ENCODE data around the gene JAM3. TPM values are rescaled to one million over a fixed set of nuclear protein-coding genes. Genes with fewer than 3 reads are reported as not detected.

The JAM3 gene
- polyA plus RNA-seq, 1 donor = 15.7 TPM

DNA sequence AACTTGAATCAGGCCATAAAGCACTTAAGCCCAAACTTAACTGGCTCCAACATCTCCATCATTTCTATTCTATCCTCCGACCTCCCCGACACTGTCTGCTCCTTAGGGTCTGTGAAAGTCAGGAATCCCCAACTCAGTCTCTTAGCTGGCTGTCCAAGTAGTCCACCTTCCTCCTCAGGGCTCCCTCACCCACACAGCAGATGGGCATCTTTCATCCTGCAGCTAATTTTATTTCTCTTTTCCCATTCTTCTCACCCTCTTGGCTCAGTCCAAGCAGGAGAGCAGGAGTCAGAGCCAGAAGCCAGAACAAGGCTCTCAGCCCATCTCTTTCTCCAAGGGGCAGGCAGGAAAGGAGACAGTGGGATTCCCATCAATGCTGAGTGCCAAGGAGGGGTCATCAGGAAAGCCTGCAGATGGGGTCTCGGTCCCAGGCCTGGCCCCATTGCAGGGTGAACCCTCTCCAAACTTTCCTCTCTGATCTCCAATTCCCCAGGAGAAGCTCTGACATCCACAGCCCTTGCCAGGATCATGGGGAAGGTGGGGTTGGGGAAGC lies 40.4 kb upstream of the JAM3 start:
- DNase-seq = no peak
- H3K9me3 ChIP-seq (ENCODE audit: control insufficient read depth, low read depth, low read length) = no peaks in the 10 kb centered on the region
- peaks cover 4% of the 10 kb centered on the region for H3K4me1 ChIP-seq (ENCODE audit: control insufficient read depth, insufficient read depth, low read length)
- peaks cover 63% of the 10 kb centered on the region for H3K27me3 ChIP-seq (ENCODE audit: control insufficient read depth, insufficient read depth, low read length)
- whole genome bisulfite sequencing (ENCODE audit: insufficient coverage, low lambda C conversion rate) = no CpG with 5 or more reads among the region's 3 CpGs
- no peak overlapping the region for H3K4me3 ChIP-seq (ENCODE audit: low read length)
- H3K27ac ChIP-seq (ENCODE audit: low read length) = no peak overlapping the region
- no peaks in the 10 kb centered on the region for H3K36me3 ChIP-seq (ENCODE audit: control insufficient read depth, insufficient read depth, low read length)

DNA sequence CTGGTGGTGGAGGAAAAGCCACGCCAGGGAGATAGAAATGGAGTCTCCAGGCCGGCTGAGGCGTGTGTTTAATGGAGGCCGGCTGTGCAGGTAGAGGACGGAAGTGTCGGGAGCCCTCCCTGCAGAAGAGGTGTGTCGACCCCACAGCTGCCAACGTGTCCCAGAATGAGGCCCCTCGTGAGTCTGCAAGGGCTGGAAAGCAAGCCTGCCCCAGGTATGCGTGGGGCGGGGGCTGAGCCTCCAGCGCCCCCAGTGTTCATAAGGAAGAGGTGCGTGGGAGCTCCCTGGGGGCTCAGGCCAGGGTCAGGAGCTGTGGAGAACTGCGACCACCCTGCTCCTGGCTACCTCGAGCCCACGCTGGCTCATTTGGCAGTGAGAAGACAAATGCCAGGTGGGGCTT lies 38.0 kb upstream of the JAM3 start:
- no peak for DNase-seq
- no peak overlapping the region for H3K4me3 ChIP-seq (ENCODE audit: low read length)
- H3K27me3 ChIP-seq (ENCODE audit: control insufficient read depth, insufficient read depth, low read length) = peaks cover 60% of the 10 kb centered on the region
- no peaks in the 10 kb centered on the region for H3K9me3 ChIP-seq (ENCODE audit: control insufficient read depth, low read depth, low read length)
- no peak overlapping the region for H3K27ac ChIP-seq (ENCODE audit: low read length)
- no CpG with 5 or more reads among the region's 16 CpGs for whole genome bisulfite sequencing (ENCODE audit: insufficient coverage, low lambda C conversion rate)
- H3K4me1 ChIP-seq (ENCODE audit: control insufficient read depth, insufficient read depth, low read length) = peaks cover 11% of the 10 kb centered on the region
- H3K36me3 ChIP-seq (ENCODE audit: control insufficient read depth, insufficient read depth, low read length) = no peaks in the 10 kb centered on the region

DNA sequence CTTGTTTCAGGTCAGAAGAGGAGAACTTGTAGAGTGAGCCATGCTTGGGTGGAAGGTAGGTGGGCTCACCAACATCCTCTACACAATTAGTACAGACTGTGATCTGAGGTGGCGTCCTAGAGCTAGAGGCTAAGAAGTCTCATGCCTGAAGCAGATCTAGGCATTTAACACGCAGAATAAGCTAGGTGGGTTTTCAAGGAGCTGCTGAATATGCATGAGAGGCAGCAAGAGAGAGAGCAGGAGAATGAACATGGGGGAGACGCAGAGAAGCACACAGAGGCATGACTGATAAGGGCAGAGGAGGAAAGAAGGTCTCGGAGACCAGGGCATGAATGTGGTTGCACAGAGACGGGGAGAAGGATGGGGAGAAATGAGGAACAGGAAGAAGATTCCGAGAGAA lies 36.8 kb upstream of the JAM3 start:
- Histone ChIP-seq H3K4me1 (ENCODE audit: control insufficient read depth, insufficient read depth, low read length) (peaks cover 11% of the 10 kb centered on the region), H3K9me3 (ENCODE audit: control insufficient read depth, low read depth, low read length) (no peaks in the 10 kb centered on the region), H3K27me3 (ENCODE audit: control insufficient read depth, insufficient read depth, low read length) (peaks cover 48% of the 10 kb centered on the region), H3K4me3 (ENCODE audit: low read length) (no peak overlapping the region), H3K36me3 (ENCODE audit: control insufficient read depth, insufficient read depth, low read length) (no peaks in the 10 kb centered on the region), H3K27ac (ENCODE audit: low read length) (no peak overlapping the region)
- no peak for DNase-seq
- WGBS (ENCODE audit: insufficient coverage, low lambda C conversion rate) = 54% methylated on average over 2 of the region's 6 CpGs

DNA sequence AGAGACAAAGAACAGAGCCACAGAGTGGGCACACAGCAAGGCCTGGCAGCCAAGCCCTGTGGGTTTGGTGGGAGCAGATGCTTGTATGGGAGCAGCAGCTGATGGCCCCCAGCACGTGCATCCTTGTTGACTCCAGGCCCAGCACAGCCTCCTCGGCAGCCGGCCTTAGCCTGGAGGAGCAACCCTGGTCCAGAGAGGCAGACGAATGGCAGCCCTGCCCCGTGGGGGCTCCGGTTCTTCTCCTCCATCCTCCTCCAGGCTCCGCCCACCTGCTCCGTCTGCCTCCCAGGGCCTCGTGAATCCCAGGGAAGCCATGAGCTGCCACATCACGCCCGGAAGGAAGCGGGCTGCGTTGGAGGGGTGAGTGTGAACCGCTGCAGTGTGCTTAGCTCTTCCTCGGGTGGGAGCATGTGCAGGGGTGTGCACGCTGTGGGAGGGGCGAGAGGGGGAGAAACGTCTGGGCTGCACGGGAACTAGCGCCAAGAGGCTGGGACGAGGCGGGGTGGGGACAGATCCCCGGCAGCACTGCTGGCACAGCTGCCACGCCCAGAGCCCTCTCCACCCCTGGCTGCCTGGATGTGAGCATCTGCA lies 36.3 kb upstream of the JAM3 start:
- DNase-seq = peak in 1 of 2 donors; percentile 19
- Histone ChIP-seq H3K4me3 (ENCODE audit: low read length) (no peak overlapping the region), H3K27ac (ENCODE audit: low read length) (peak overlapping the region; percentile 67), H3K4me1 (ENCODE audit: control insufficient read depth, insufficient read depth, low read length) (peaks cover 14% of the 10 kb centered on the region), H3K27me3 (ENCODE audit: control insufficient read depth, insufficient read depth, low read length) (peaks cover 43% of the 10 kb centered on the region), H3K9me3 (ENCODE audit: control insufficient read depth, low read depth, low read length) (no peaks in the 10 kb centered on the region), H3K36me3 (ENCODE audit: control insufficient read depth, insufficient read depth, low read length) (no peaks in the 10 kb centered on the region)
- no CpG with 5 or more reads among the region's 24 CpGs for WGBS (ENCODE audit: insufficient coverage, low lambda C conversion rate)

DNA sequence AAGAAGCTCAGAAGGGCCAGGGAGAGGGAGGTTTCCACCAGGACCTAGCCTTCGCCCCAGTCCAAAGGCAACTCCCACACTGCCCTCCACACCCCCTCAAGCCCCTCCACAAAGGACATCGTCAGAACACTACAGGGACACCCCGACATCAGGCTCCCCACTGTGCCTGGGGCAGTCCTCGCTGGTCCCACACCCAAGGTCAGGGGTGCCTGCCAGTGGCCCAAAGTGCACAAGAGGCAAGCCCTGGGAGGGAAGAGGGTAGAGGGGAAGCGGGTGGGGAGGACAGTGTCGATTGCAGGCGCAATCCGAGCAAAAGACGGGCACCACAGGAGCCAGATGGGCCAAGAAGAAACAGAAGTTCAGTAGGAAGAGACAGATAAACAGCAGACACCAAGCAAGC lies 35.6 kb upstream of the JAM3 start:
- no peak for DNase-seq
- no CpG with 5 or more reads among the region's 9 CpGs for WGBS (ENCODE audit: insufficient coverage, low lambda C conversion rate)
- Histone ChIP-seq H3K27ac (ENCODE audit: low read length) (peak overlapping the region; percentile 67), H3K36me3 (ENCODE audit: control insufficient read depth, insufficient read depth, low read length) (no peaks in the 10 kb centered on the region), H3K4me1 (ENCODE audit: control insufficient read depth, insufficient read depth, low read length) (peaks cover 21% of the 10 kb centered on the region), H3K9me3 (ENCODE audit: control insufficient read depth, low read depth, low read length) (no peaks in the 10 kb centered on the region), H3K4me3 (ENCODE audit: low read length) (no peak overlapping the region), H3K27me3 (ENCODE audit: control insufficient read depth, insufficient read depth, low read length) (peaks cover 37% of the 10 kb centered on the region)

DNA sequence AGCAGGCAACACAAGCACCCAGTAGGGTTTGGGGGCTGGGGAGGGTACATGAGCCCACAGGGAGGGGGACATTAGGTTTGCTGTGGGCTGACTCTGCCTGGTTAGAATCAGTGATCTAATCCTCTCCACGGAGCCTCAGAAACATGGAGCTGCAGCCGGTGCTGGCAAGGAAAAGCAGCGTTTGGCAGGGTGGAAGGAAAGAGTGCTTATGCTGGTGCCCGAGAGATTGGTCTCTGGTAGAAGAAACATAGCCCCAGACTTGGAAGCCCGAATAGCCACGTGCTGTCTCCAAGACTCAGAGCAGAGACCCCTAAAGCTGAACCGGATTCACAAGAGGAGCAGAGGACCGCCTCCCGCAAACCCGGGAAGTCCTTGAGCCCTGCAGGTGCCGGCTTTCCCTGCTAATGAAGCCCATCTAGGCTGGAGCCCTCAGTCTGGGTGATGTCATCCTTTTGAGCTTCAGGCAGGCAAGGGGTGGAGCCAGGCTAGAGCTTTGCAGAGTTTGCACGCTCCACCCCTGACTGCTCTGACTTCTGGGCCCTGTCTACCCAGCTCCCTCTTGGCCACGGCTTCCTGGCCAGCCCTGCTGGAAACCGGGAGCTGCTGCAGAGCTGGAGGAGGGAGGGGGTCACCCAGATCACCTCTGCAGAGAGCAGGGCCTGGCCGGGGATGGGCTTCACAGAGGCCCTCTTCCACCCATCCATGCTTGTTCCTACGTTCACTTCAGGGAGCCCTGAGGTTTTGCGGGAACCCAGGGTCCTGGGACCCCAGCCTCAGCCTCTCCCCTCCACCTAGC lies 35.0 kb upstream of the JAM3 start:
- no peak overlapping the region for H3K4me3 ChIP-seq (ENCODE audit: low read length)
- H3K27me3 ChIP-seq (ENCODE audit: control insufficient read depth, insufficient read depth, low read length) = peaks cover 34% of the 10 kb centered on the region
- H3K27ac ChIP-seq (ENCODE audit: low read length) = peak overlapping the region; percentile 67
- H3K4me1 ChIP-seq (ENCODE audit: control insufficient read depth, insufficient read depth, low read length) = peaks cover 21% of the 10 kb centered on the region
- no peaks in the 10 kb centered on the region for H3K9me3 ChIP-seq (ENCODE audit: control insufficient read depth, low read depth, low read length)
- H3K36me3 ChIP-seq (ENCODE audit: control insufficient read depth, insufficient read depth, low read length) = no peaks in the 10 kb centered on the region
- WGBS (ENCODE audit: insufficient coverage, low lambda C conversion rate) = no CpG with 5 or more reads among the region's 17 CpGs
- peak; percentile 76 to 83 for DNase-seq

DNA sequence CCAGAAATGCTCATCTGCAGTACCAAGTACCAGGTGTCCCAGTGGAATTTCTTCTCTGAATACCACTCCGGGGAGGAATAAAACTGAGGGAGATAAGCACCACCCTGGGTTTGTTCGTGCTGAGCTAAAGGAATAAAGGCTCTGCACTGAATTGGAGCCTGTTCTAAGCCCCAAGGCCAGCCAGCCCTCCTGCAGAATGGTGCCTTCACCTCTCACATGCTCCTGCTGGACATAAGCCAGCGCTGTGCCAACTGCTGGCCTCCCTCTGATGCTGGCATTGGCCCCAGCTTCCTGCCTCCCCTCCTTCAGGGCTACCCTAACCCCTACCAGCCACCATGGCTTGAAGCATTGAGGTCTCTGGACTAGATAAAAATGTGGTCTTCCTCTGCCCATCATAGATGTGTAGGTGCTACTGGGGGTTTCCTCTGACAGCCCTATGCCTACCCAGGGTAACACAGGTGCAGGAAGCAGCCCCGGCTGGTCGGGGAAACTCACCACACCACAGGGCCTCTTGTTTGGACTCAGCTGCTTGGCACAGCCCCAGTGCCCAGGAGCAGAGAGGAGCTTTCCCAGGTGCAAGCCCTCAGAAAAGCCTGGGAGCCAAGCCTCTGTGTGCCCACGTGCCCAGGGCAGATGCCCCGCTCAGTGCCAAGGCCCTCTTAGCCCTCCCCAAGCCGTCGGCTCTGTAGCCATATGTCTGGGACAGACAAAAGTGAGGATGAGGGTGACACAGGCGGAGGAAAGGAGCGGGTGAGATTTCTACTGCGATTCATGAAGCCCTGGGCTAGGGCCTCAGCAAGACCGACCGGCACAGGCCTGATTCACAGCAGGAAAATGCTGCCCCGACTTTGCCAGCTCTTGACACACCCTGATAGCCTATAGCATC lies 34.1 kb upstream of the JAM3 start:
- no peaks in the 10 kb centered on the region for H3K9me3 ChIP-seq (ENCODE audit: control insufficient read depth, low read depth, low read length)
- peak overlapping the region; percentile 67 for H3K27ac ChIP-seq (ENCODE audit: low read length)
- DNase-seq = no peak
- no peaks in the 10 kb centered on the region for H3K36me3 ChIP-seq (ENCODE audit: control insufficient read depth, insufficient read depth, low read length)
- no CpG with 5 or more reads among the region's 15 CpGs for WGBS (ENCODE audit: insufficient coverage, low lambda C conversion rate)
- no peak overlapping the region for H3K4me3 ChIP-seq (ENCODE audit: low read length)
- H3K27me3 ChIP-seq (ENCODE audit: control insufficient read depth, insufficient read depth, low read length) = peaks cover 31% of the 10 kb centered on the region
- peaks cover 21% of the 10 kb centered on the region for H3K4me1 ChIP-seq (ENCODE audit: control insufficient read depth, insufficient read depth, low read length)

DNA sequence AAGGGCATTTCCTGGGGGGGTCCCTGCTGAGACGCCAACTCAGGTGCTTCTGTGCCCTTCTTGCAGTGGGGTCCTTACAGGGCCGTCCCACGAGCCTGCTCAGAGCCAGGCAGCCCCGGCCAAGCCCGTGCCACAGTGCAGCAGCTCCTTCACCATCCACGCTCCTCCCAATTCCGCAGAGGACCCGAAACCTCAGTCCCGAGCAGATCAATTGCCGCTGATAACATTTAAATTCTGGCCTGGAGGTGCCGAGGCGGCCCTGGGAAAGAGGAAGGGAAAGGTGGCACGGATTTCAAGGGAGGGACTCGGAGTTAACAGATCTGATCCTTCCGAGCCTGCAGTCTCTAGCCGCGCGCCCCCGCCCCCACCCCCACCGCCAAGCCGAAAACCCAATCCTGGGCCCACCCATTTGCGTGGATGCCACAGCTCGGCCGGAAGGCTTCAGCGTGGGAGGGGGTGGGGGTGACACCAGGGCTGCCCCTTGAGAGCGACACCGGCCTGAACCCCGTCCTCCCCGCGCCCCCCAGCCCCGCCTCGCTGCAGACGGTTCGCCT lies 32.3 kb upstream of the JAM3 start:
- peak in 1 of 2 donors; percentile 31 for DNase-seq
- Histone ChIP-seq H3K36me3 (ENCODE audit: control insufficient read depth, insufficient read depth, low read length) (no peaks in the 10 kb centered on the region), H3K27me3 (ENCODE audit: control insufficient read depth, insufficient read depth, low read length) (peaks cover 18% of the 10 kb centered on the region), H3K4me1 (ENCODE audit: control insufficient read depth, insufficient read depth, low read length) (peaks cover 30% of the 10 kb centered on the region), H3K27ac (ENCODE audit: low read length) (peak overlapping the region; percentile 73), H3K4me3 (ENCODE audit: low read length) (peak overlapping the region; percentile 58), H3K9me3 (ENCODE audit: control insufficient read depth, low read depth, low read length) (no peaks in the 10 kb centered on the region)
- WGBS (ENCODE audit: insufficient coverage, low lambda C conversion rate) = no CpG with 5 or more reads among the region's 34 CpGs

DNA sequence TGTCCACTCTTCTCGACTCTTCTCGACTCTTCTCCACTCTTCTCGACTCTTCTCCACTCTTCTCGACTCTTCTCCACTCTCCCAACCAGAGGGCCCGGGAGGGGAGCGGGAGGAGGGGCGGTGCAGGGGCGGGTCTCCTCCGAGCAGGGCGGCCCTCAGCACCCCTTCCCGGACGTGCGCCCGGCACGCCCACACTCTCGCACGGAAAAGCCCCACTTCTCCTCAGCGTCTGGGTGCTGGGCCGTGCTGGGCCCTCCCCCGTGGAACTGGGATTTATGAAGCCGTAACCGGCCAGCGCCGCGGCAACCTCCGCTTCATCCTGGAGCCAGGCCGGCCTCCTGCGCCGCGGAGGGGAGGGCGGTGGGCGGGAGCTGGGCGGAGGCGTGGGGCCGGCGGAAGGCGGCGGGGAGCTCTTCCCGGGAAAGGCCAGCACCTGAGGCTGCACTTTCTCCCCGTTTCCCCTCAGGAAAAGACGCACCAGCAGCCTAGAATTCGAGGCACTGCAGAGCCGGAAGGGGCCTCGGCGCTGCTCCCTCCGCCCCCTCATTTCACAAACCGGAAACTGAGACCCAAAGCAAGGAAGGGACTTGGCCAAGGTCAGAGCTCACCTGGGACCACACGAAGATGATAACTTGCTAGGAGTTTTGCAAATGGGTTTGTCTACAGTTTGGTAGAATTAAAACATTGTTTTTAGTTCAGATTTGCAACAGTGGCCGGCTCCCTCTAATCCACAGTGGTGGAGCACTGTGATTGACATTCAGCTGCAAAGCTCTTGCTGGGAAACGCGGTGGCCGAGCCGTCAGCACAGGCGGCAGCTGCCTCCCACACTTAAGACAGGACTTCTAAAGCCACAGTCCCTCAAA lies 31.6 kb upstream of the JAM3 start:
- DNase-seq = peak; percentile 61 to 84
- H3K27ac ChIP-seq (ENCODE audit: low read length) = peak overlapping the region; percentile 73
- peaks cover 34% of the 10 kb centered on the region for H3K4me1 ChIP-seq (ENCODE audit: control insufficient read depth, insufficient read depth, low read length)
- no peaks in the 10 kb centered on the region for H3K36me3 ChIP-seq (ENCODE audit: control insufficient read depth, insufficient read depth, low read length)
- H3K4me3 ChIP-seq (ENCODE audit: low read length) = peak overlapping the region; percentile 58
- peaks cover 11% of the 10 kb centered on the region for H3K27me3 ChIP-seq (ENCODE audit: control insufficient read depth, insufficient read depth, low read length)
- H3K9me3 ChIP-seq (ENCODE audit: control insufficient read depth, low read depth, low read length) = no peaks in the 10 kb centered on the region
- WGBS (ENCODE audit: insufficient coverage, low lambda C conversion rate) = no CpG with 5 or more reads among the region's 54 CpGs

All from large intestine (tissue), 3 donors.